ENCODE measurements around the gene NDOR1. TPM values are rescaled to one million over a fixed set of nuclear protein-coding genes. Genes with fewer than 3 reads are reported as not detected.

Gene NDOR1
- total and polyA plus RNA-seq, 2 of the 8 experiments (the other 6 are each of a cell fraction or from before 2014, with no cell fraction given) = 25.7 to 32.3 TPM

DNA sequence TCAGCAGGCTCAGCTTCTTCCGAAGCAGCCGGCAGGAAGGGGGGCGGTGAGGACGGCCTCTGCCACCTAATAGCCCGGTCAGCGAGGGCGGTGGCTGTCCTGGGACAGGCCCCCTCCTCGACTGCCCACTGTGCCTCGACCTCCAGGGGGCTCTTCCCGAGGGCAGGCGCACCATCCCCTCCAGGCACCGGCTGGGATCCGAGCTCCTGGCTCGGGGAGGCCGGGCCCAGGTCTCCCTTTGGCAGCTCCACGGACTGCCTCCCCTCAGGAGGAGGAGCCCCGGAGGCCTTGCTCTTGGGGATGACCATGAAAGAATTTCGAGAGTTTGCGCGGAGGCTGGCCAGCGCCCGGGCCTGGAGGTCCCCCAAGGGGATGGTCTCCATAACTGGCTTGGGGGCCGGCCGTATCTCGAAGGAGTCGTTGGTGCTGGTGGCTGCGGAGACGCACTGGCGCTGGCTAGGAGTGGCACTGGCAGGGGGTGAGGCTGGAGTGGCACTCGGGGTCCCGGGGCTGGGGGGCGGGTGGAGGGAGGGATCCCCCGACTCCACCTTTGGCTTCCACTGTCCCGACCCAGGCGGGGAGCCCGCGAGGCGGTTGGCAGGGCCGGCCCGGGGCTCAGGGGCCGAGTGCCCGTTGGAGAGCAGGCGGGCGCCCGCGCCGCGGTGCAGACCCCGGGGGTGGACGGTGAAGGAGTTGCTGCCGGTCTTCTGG is 5.9 kb upstream of the NDOR1 start (continued):
- TF ChIP-seq PHF8 (conservative IDR thresholded peaks at IDR 0.05; ENCODE audit: low read depth, low read length) (no peak), EZH2 (IDR thresholded peaks at IDR 0.05; ENCODE audit: low read depth, low read length, severe bottlenecking) (no peak)

Data from H1 (cell line).